RWPE2 (cell line): ENCODE results near the gene EFNA5.

Experiments
- ATAC-seq: fragments of 200-7000 bp; cut with Tn5 transposase; 3 replicates; pipeline ENCODE4 v1.9.1; 2021; ENCODE audit warnings: low read depth
- DNase-seq: peaks from one replicate; pipeline ENCODE4 v3.0.0-alpha.2; 2020; ENCODE audit warnings: low spot score
- H3K27ac ChIP-seq: fragments of 450-650 bp; 2 replicates; pipeline ENCODE4 v1.5.1; 2017; ENCODE audit warnings: mild to moderate bottlenecking; ENCODE audit not compliant: poor library complexity, severe bottlenecking
- H3K27me3 ChIP-seq: fragments of 250-450 bp; sonication (Bioruptor Pico); 2 replicates; pipeline ENCODE4 v1.5.1; 2021; ENCODE audit warnings: mild to moderate bottlenecking, moderate library complexity; ENCODE audit not compliant: insufficient read depth, poor library complexity, severe bottlenecking
- H3K36me3 ChIP-seq: fragments of 250-450 bp; sonication (Bioruptor Pico); 2 replicates; pipeline ENCODE4 v1.5.1; 2020; ENCODE audit warnings: low read depth, mild to moderate bottlenecking, moderate library complexity
- H3K4me1 ChIP-seq: fragments of 250-450 bp; sonication (Bioruptor Pico); 2 replicates; pipeline ENCODE4 v1.5.1; 2021; ENCODE audit warnings: mild to moderate bottlenecking, moderate library complexity; ENCODE audit not compliant: insufficient read depth, poor library complexity, severe bottlenecking
- H3K4me3 ChIP-seq: fragments of 250-450 bp; sonication (Bioruptor Pico); 2 replicates; pipeline ENCODE4 v1.5.1; 2021; ENCODE audit warnings: mild to moderate bottlenecking, moderate library complexity; ENCODE audit not compliant: severe bottlenecking
- H3K9me3 ChIP-seq: fragments of 250-450 bp; sonication (Bioruptor Pico); 2 replicates; pipeline ENCODE4 v1.5.1; 2021; ENCODE audit warnings: mild to moderate bottlenecking, moderate library complexity; ENCODE audit not compliant: severe bottlenecking
- CTCF ChIP-seq: fragments of 450-650 bp; IDR thresholded peaks from one replicate; pipeline ENCODE4 v1.5.1; 2017; ENCODE audit warnings: mild to moderate bottlenecking, moderate library complexity; ENCODE audit not compliant: poor library complexity, severe bottlenecking

EFNA5 gene

GRCh38 chr5:107370396-107370968 lies 300.3 kb downstream of the EFNA5 start:
- H3K27ac ChIP-seq: no peak overlapping the region
- H3K9me3 ChIP-seq: no peaks in the 10 kb centered on the region
- ATAC-seq: peak; percentile 81
- H3K4me3 ChIP-seq: no peak overlapping the region
- DNase-seq: no peak
- H3K36me3 ChIP-seq: no peaks in the 10 kb centered on the region
- peaks cover 11% of the 10 kb centered on the region for H3K4me1 ChIP-seq
- TF ChIP-seq CTCF: no peak
- H3K27me3 ChIP-seq: no peaks in the 10 kb centered on the region

- TF ChIP-seq CTCF: no peak
- no peaks in the 10 kb centered on the region for H3K27me3 ChIP-seq
- H3K9me3 ChIP-seq: no peaks in the 10 kb centered on the region
- DNase-seq (no peak), ATAC-seq (no peak)
- H3K4me3 ChIP-seq: no peak overlapping the region
- no peak overlapping the region for H3K27ac ChIP-seq
- no peaks in the 10 kb centered on the region for H3K36me3 ChIP-seq
- H3K4me1 ChIP-seq: peaks cover 20% of the 10 kb centered on the region
Measured at GRCh38 chr5:107369622-107370021, 301.1 kb downstream of the EFNA5 start.

DNA sequence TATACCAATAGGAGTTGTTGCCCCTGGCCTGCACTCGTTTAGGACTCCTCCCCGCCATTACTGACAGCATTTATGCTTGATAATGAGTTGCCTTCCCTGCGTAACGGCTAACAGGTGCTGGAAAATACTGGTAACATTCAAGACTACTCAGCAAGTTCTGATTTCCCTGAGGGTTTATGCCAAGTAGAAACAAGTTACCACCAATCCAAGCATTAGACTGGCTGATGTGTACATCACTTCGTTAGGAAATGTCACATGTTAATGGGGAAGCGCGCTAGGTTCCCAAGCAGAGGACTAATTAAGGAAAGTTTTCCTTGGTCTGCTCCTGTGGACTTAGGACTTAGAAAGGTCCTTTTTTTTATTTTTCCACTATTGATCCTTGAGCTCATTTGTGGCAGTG lies 302.1 kb downstream of the EFNA5 start:
- ATAC-seq (no peak), DNase-seq (no peak)
- Histone ChIP-seq H3K4me3 (no peak overlapping the region), H3K9me3 (no peaks in the 10 kb centered on the region), H3K27ac (no peak overlapping the region), H3K36me3 (no peaks in the 10 kb centered on the region), H3K4me1 (peaks cover 20% of the 10 kb centered on the region), H3K27me3 (no peaks in the 10 kb centered on the region)
- TF ChIP-seq CTCF: no peak

DNA sequence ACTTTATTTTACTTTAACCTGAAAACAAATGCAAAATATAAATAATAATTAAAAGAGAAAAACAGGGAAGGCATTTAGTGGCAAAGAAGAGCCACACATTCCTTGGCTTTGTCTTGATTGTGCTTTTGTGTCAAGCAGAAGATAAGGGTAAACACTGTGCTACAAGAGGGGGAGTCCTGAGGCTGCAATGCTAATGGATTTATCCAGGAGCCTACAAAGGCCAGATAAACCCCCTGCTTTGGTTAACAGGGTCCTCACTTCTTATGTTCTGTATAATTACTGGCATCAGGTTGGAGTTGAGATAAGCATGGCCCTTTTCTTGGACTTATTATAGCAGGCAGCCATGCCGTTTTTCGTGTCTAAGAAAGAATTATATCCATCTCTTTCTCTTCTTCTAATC lies 302.8 kb downstream of the EFNA5 start:
- DNase-seq: no peak
- no peak overlapping the region for H3K27ac ChIP-seq
- H3K4me3 ChIP-seq: no peak overlapping the region
- peaks cover 20% of the 10 kb centered on the region for H3K4me1 ChIP-seq
- TF ChIP-seq CTCF: no peak
- H3K9me3 ChIP-seq: no peaks in the 10 kb centered on the region
- no peaks in the 10 kb centered on the region for H3K36me3 ChIP-seq
- ATAC-seq: no peak
- no peaks in the 10 kb centered on the region for H3K27me3 ChIP-seq

- DNase-seq (no peak), ATAC-seq (no peak)
- TF ChIP-seq CTCF: no peak
- H3K9me3 ChIP-seq: no peaks in the 10 kb centered on the region
- H3K27ac ChIP-seq: no peak overlapping the region
- H3K4me1 ChIP-seq: peaks cover 20% of the 10 kb centered on the region
- no peak overlapping the region for H3K4me3 ChIP-seq
- no peaks in the 10 kb centered on the region for H3K27me3 ChIP-seq
- H3K36me3 ChIP-seq: no peaks in the 10 kb centered on the region
Measured at GRCh38 chr5:107367480-107367879, 303.3 kb downstream of the EFNA5 start.
